KOPT-K1 (cell line): ENCODE results near the gene RRN3.
"Not testable (repeated sequence)": the region's sequence is repeated elsewhere in the genome, so short reads cannot be mapped to it uniquely, and the experiment has no call there.

ENCODE experiments used
- H3K27ac ChIP-seq: fragments of 200-600 bp; sonication (generic); 2 replicates; pipeline ENCODE4 v1.5.1; 2016; ENCODE audit warnings: antibody characterized with exemption, mild to moderate bottlenecking, low read depth, low read length; ENCODE audit not compliant: poor library complexity, severe bottlenecking
- H3K36me3 ChIP-seq: fragments of 200-600 bp; sonication (generic); 2 replicates; pipeline ENCODE4 v1.5.1; 2017; ENCODE audit warnings: antibody characterized with exemption, mild to moderate bottlenecking, low read length, moderate library complexity; ENCODE audit not compliant: insufficient read depth
- H3K9me3 ChIP-seq: fragments of 200-600 bp; sonication (generic); 2 replicates; pipeline ENCODE4 v1.5.1; 2017; ENCODE audit warnings: antibody characterized with exemption, low read length, mild to moderate bottlenecking; ENCODE audit not compliant: insufficient read depth, poor library complexity, severe bottlenecking

Gene RRN3

GRCh38 chr16:15065961-15066360, 28.1 kb downstream of the RRN3 start:
- not testable (repeated sequence) for H3K9me3 ChIP-seq, H3K27ac ChIP-seq
- H3K36me3 ChIP-seq = peaks cover 75% of the 10 kb centered on the region

DNA sequence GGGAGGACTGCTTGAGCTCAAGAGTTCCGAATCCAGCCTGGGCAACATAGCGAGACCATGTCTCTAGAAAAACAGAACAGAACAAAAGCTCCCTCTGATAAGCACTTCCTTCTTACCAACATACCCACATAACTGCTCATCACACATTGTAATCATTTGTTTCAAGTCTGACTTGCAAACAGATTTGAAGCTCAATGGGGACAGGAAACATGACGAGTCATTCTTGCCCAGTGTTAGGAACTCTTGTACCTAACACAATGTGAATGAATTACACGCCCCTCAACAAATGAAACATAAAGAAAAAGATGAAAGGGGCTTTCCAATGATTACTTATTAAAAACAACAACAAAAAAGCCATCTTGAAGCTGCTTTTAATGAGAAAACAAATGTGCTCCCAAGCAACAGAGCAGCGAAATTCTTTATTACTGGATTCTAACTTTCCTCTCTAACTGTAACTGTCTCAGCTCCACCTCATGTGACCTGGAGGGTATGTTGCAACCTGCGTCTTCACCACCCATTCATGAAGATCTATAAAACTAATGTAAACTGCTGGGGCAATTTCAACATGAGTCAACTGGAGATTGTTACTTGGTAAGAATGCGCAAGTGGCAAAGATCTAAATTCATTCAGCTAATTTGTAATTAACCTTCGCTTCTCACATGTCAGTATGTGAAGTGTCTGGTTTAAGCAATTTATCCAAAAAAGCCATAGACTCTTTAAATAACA, 31.8 kb downstream of the RRN3 start:
- not testable (repeated sequence) for H3K9me3 ChIP-seq, H3K27ac ChIP-seq
- H3K36me3 ChIP-seq = peaks cover 77% of the 10 kb centered on the region

DNA sequence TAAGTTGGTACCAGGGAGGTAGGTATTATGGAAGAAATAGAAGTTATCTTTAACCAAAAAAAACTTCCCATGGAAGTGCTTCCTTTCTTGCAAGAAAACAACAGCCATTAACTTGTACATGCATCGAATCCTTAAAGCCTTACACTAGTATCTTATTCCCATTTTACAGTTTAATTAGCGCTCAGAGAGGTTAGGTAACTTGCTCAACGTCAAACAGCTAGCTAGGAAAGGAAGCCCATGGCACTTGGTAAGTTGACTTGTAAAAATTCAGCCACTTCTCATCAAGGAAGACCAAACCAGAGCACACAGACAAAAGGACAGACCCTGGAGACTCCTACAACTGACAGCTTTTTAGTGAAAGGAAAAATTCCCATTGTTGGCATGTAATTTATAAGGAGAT, 34.7 kb downstream of the RRN3 start:
- H3K27ac ChIP-seq = no peak overlapping the region
- peaks cover 64% of the 10 kb centered on the region for H3K36me3 ChIP-seq
- H3K9me3 ChIP-seq = no peaks in the 10 kb centered on the region

DNA sequence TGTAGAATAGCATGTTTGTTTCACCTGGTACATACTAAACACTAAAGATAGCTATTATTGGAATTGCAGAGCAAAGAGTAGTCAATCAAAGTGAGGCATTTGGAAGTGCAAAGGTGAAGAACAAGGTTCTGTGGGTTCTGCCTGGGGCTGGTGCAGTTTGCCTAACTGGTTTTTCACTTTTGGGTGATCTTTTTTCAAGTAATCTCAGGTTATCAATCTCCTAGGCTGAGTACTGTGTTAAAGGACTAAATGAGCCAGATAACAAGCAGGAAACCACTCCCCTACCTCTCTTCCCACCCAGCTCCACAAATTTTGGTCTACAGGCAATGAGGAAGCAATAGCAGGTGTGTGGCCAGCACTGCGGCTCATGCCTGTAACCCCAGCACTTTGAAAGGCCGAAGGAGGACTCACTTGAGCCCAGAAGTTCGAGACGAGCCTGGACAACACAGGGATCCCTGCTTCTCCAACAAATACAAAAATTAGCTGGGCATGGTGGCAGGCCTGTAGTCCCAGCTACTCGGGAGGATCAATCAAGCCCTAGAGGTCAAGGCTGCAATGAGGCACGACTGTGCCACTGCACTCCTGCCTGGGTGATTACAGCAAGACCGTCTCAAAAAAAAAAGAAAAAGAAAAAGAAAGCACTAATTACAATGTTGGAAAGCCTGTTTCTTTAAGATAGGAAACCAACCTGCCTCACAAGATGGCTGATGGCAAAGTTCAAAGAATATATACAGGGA, 36.2 kb downstream of the RRN3 start:
- H3K9me3 ChIP-seq = no peaks in the 10 kb centered on the region
- H3K27ac ChIP-seq = no peak overlapping the region
- peaks cover 49% of the 10 kb centered on the region for H3K36me3 ChIP-seq

- Histone ChIP-seq H3K36me3 (peaks cover 25% of the 10 kb centered on the region), H3K9me3 (no peaks in the 10 kb centered on the region), H3K27ac (peak overlapping the region; percentile 59)
Observed at GRCh38 chr16:15055141-15056053, 38.7 kb downstream of the RRN3 start.

DNA sequence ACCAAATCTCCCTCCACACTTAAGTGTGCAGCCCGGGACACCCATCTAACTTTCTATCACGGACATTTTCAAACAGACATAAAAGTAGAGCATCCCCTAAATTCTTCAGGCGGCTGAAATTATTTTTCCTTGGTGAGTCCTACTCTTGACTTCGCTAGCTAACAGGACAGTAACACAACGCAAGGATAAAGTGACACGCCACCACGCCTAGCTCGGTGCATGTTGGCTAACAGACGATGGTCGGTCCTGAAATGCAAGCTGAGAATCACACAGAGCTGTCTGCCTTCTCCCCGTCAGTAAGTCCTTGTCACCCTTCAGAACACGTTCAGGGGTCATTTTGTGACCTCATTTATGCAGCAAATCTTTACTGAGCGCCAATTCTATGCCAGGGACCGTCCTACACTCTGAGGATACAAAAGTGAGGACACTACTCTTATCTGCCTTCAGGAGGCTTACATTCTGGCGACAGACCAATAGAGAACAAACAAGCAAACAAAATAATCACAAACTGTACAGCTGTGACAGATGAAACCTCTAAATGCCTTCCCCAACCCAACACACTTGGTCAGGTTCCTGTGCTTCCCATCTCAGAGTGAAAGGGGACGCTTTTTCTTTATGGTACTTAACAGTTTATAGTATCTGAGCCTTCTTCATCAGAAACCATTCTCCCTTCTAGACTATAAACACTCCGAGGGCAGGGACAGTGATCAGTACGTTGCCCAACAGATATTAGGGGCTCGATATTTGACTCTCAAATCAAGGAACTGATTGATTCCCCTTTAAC, 39.5 kb downstream of the RRN3 start:
- H3K27ac ChIP-seq = no peak overlapping the region
- H3K36me3 ChIP-seq = peaks cover 16% of the 10 kb centered on the region

GRCh38 chr16:15053904-15054303, 40.2 kb downstream of the RRN3 start:
- Histone ChIP-seq H3K9me3 (no peaks in the 10 kb centered on the region), H3K27ac (no peak overlapping the region), H3K36me3 (peaks cover 10% of the 10 kb centered on the region)

More for the DNA sequence above, 39.5 kb downstream of the RRN3 start:
- H3K9me3 ChIP-seq = no peaks in the 10 kb centered on the region

DNA sequence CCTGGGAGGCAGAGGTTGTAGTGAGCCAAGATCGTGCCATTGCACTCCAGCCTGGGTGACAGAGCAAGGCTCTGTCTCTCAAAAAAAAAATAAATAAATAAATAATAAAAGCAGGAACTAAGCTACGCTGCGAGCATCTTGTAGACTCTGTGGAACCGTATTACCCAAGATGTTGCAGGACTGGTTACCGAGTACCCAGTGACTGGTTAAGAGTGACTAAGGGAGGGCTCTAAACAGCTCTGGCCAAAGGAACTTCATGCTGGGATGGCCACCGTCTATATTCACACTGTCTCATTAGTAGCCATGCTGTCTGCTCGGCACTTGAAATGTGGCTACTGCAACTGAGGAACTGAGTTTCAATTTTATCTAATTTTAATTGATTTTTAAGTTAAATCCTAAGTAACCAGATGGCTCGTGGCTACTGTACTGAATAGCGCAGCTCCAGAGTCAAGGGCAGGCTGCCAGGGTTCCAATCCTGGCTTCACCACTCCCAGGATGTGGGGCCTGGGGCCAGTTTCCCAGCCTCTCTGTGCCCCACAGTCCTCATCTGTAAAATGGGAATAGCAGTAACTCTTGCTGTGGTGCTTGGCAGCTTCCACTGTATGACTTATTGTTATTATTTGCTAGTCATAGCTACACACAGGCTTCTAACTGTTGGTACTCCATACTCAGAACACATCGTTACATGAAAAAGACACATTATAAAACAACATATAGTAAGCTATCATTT, 41.2 kb downstream of the RRN3 start:
- H3K27ac ChIP-seq = no peak overlapping the region
- no peaks in the 10 kb centered on the region for H3K9me3 ChIP-seq
- H3K36me3 ChIP-seq = no peaks in the 10 kb centered on the region

- Histone ChIP-seq H3K9me3 (no peaks in the 10 kb centered on the region), H3K27ac (no peak overlapping the region), H3K36me3 (peaks cover 10% of the 10 kb centered on the region; the same call in 1 of the 2 replicates)
Observed at GRCh38 chr16:15051387-15051951, 42.6 kb downstream of the RRN3 start.

DNA sequence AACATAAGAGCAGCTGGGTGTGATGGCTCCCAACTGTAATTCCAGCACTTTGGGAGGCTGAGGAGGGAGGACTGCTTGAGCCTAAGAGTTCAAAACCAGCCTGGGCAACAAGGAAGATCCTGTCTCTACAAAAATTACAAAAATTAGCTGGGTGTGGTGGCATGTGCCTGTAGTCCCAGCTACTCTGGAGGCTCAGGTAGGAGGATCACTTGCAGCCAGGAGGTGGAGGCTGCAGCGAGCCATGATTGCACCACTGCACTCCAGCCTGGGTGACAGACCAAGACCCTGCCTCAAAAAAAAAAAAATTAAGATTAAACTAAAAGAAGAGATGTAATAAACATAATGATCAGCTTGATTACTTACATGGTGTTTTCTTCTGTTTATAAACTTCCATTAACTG, 43.6 kb downstream of the RRN3 start:
- peaks cover 17% of the 10 kb centered on the region; the same call in 1 of the 2 replicates for H3K36me3 ChIP-seq
- not testable (repeated sequence) for H3K9me3 ChIP-seq, H3K27ac ChIP-seq

DNA sequence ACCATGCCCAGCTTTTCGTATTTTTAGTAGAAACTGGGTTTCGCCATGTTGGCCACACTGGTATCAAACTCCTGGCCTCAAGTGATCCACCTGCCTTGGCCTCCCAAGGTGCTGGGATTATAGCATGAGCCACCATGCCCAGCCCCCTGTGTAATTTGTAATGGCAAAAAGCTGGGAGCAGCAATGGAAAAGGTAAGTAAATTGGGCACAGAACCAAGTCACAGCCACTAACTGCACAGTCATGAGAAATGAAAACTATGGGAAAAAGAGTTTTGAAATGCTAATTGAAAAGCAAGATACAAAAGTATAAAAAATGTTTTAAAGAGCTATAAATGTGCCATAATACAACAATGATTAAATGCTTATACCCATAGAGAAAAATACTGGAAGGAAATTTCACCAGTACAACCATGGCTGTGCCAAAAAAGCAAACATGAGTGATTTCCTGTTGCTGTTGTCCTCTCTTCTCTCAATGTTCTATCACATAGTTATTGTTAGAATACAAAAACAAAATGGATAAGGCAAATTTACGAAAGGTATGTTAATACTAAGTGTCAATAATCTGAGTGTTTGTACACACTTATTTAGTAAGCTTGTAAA, 44.4 kb downstream of the RRN3 start:
- Histone ChIP-seq H3K36me3 (peaks cover 17% of the 10 kb centered on the region; the same call in 1 of the 2 replicates), H3K9me3 (no peaks in the 10 kb centered on the region), H3K27ac (no peak overlapping the region)

- Histone ChIP-seq H3K36me3 (peaks cover 25% of the 10 kb centered on the region; the same call in 1 of the 2 replicates), H3K9me3 (no peaks in the 10 kb centered on the region), H3K27ac (no peak overlapping the region)
Observed at GRCh38 chr16:15046692-15047376, 47.2 kb downstream of the RRN3 start.

DNA sequence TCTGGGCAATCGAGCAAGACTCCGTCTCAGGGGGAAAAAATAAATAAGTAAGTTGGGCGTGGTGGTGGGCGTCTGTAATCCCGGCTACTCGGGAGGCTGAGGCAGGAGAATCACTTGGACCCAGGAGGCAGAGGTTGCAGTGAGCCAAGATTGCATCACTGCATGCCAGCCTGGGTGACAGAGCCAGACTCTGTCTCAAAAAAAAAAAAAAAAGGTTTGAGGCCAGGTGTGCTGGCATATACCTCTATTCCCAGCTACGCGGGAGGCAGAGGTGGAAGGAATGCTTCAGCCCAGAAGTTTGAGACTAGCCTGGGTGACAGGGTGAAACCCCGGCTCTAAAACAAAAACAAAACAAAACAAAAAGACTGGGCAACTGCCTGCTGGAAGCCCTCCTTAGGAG, 48.8 kb downstream of the RRN3 start:
- H3K36me3 ChIP-seq = peaks cover 41% of the 10 kb centered on the region
- H3K9me3 ChIP-seq, H3K27ac ChIP-seq: not testable (repeated sequence)
